SK-N-DZ (cell line): ENCODE data around the gene FASLG. TPM values are rescaled to one million over a fixed set of nuclear protein-coding genes. Genes with fewer than 3 reads are reported as not detected.
"Not testable (repeated sequence)": the region's sequence is repeated elsewhere in the genome, so short reads cannot be mapped to it uniquely, and the experiment has no call there.

ENCODE experiments used
- DNase-seq: peaks from one replicate; pipeline ENCODE4 v3.0.0-alpha.2; 2015; ENCODE audit warnings: low spot score
- polyA plus RNA-seq, 2 experiments: library from polyadenylated mRNA; depleted of rRNA; stranded (reverse); fragments of >200 nt; gene quantifications; 2 replicates each; pipeline ENCODE4 v1.2.3, GENCODE V29; 2014

Gene FASLG
- polyA plus RNA-seq (2014; cell fraction: cytosol; rRNA removed), result not detected in 2 replicates
- not detected in 2 replicates for polyA plus RNA-seq (2014; cell fraction: nucleus; rRNA removed)

GRCh38 chr1:172658871-172659453, at the start of gene FASLG:
FASLG (plus strand) TSS chr1:172659103; CDS start chr1:172659202, 99 bp downstream.
- DNase-seq, result no peak

- DNase-seq, result no peak
Measured at GRCh38 chr1:172609528-172609927, 49.4 kb upstream of the FASLG start.

- no peak for DNase-seq
Measured at GRCh38 chr1:172612478-172612877, 46.4 kb upstream of the FASLG start.

- no peak for DNase-seq
Measured at GRCh38 chr1:172613294-172613693, 45.6 kb upstream of the FASLG start.

- no peak for DNase-seq
Measured at GRCh38 chr1:172616195-172616594, 42.7 kb upstream of the FASLG start.

GRCh38 chr1:172616636-172617035, 42.3 kb upstream of the FASLG start:
- no peak for DNase-seq

GRCh38 chr1:172620603-172621002, 38.3 kb upstream of the FASLG start:
- DNase-seq, result not testable (repeated sequence)

- no peak for DNase-seq
Measured at GRCh38 chr1:172622541-172622940, 36.4 kb upstream of the FASLG start.

GRCh38 chr1:172623748-172624147, 35.2 kb upstream of the FASLG start:
- no peak for DNase-seq

- no peak for DNase-seq
Measured at GRCh38 chr1:172626845-172627244, 32.1 kb upstream of the FASLG start.

GRCh38 chr1:172627702-172628101, 31.2 kb upstream of the FASLG start:
- DNase-seq, result no peak

GRCh38 chr1:172628401-172628800, 30.5 kb upstream of the FASLG start:
- DNase-seq, result no peak

GRCh38 chr1:172629170-172629569, 29.7 kb upstream of the FASLG start:
- DNase-seq, result no peak

- no peak for DNase-seq
Measured at GRCh38 chr1:172629638-172630037, 29.3 kb upstream of the FASLG start.

- DNase-seq, result no peak
Measured at GRCh38 chr1:172630056-172630818, 28.7 kb upstream of the FASLG start.

GRCh38 chr1:172630868-172631267, 28.0 kb upstream of the FASLG start:
- no peak for DNase-seq

GRCh38 chr1:172637522-172637921, 21.4 kb upstream of the FASLG start:
- DNase-seq, result no peak

GRCh38 chr1:172638249-172638648, 20.7 kb upstream of the FASLG start:
- no peak for DNase-seq

- no peak for DNase-seq
Measured at GRCh38 chr1:172638885-172639831, 19.7 kb upstream of the FASLG start.

- no peak for DNase-seq
Measured at GRCh38 chr1:172640111-172640510, 18.8 kb upstream of the FASLG start.

GRCh38 chr1:172641492-172641891, 17.4 kb upstream of the FASLG start:
- DNase-seq, result no peak

- no peak for DNase-seq
Measured at GRCh38 chr1:172642970-172643369, 15.9 kb upstream of the FASLG start.
